Measurements from ENCODE around the gene TMEM43.

TMEM43 gene

GRCh38 chr3:14177580-14178246, 52.9 kb downstream of the TMEM43 start:
- peak overlapping the region; percentile 97 for H3K18ac ChIP-seq (ENCODE audit: low read depth in 1 of 2, low read length in 2 of 2)
- peak overlapping the region; percentile 87 for H3K27ac ChIP-seq (ENCODE audit: low read length, poor library complexity, severe bottlenecking)
- no peak overlapping the region for H2BK15ac ChIP-seq (ENCODE audit: low read depth, poor library complexity, severe bottlenecking)
- peaks cover 17% of the 10 kb centered on the region for H3K79me1 ChIP-seq (replicated peaks; ENCODE audit: low read length, poor library complexity, severe bottlenecking)
- peak overlapping the region; percentile 100 for H3K9ac ChIP-seq (ENCODE audit: low read length)
- H2AFZ ChIP-seq (ENCODE audit: low read depth, low read length), result peak overlapping the region; percentile 75
- peak overlapping the region; percentile 75 for H2BK120ac ChIP-seq (ENCODE audit: low read depth, low read length)
- H3K4ac ChIP-seq (ENCODE audit: low read depth in 1 of 2, low read length in 2 of 2), result peak overlapping the region; percentile 79 to 93
- H2BK5ac ChIP-seq (ENCODE audit: low read depth, low read length, poor library complexity, severe bottlenecking), result peak overlapping the region; percentile 97
- peak overlapping the region; percentile 55 for H3K4me2 ChIP-seq (ENCODE audit: low read length, poor library complexity, severe bottlenecking)
- WGBS, result 7% methylated on average over 10 of the region's 10 CpGs
- H2AK5ac ChIP-seq (ENCODE audit: low read length, severe bottlenecking), result peak overlapping the region; percentile 44
- peaks cover 0 to 29% of the 10 kb centered on the region in 2 experiments for H3K36me3 ChIP-seq (ENCODE audit: control insufficient read depth in 1 of 2, insufficient read depth in 2 of 2, low read depth in 1 of 2, low read length in 2 of 2)
- peak overlapping the region in 1 of 2 experiments; percentile 75 for H3K23ac ChIP-seq (ENCODE audit: low read length in 2 of 2)
- peak overlapping the region in 1 of 2 experiments; percentile 79 for H2BK12ac ChIP-seq (ENCODE audit: low read length in 2 of 2)
- peak overlapping the region; percentile 99 for H4K91ac ChIP-seq (ENCODE audit: low read length)
- peak overlapping the region in 1 of 2 experiments; percentile 90 for H3K14ac ChIP-seq (ENCODE audit: low read length in 2 of 2)
- no peak for DNase-seq
- peak overlapping the region; percentile 86 to 95 for H3K4me3 ChIP-seq (ENCODE audit: insufficient read depth in 1 of 2, low read depth in 1 of 2, low read length in 2 of 2)
- H3K9me3 ChIP-seq (ENCODE audit: control insufficient read depth, low read length), result no peaks in the 10 kb centered on the region
- no peaks in the 10 kb centered on the region for H3K27me3 ChIP-seq (ENCODE audit: control insufficient read depth in 1 of 2, insufficient read depth in 1 of 2, low read length in 2 of 2)
- peak overlapping the region; percentile 87 for H4K8ac ChIP-seq (ENCODE audit: low read length)
- H3K4me1 ChIP-seq (ENCODE audit: control insufficient read depth, insufficient read depth, low read depth, low read length), result peaks cover 7% of the 10 kb centered on the region

- Histone ChIP-seq H3K9ac (ENCODE audit: low read length) (peak within 1 kb of the TSS; percentile 100), H3K4me2 (ENCODE audit: low read length, poor library complexity, severe bottlenecking) (peak within 1 kb of the TSS; percentile 70), H2BK120ac (ENCODE audit: low read depth, low read length) (peak within 1 kb of the TSS; percentile 75), H3K27me3 (ENCODE audit: control insufficient read depth in 1 of 2, insufficient read depth in 1 of 2, low read length in 2 of 2) (no peaks in the 10 kb centered on the region), H2BK15ac (ENCODE audit: low read depth, poor library complexity, severe bottlenecking) (peak within 1 kb of the TSS; percentile 100), H3K79me1 (replicated peaks; ENCODE audit: low read length, poor library complexity, severe bottlenecking) (peaks cover 19% of the 10 kb centered on the region), H3K18ac (ENCODE audit: low read depth in 1 of 2, low read length in 2 of 2) (peak within 1 kb of the TSS; percentile 97), H3K36me3 (ENCODE audit: control insufficient read depth in 1 of 2, insufficient read depth in 2 of 2, low read depth in 1 of 2, low read length in 2 of 2) (peaks cover 0 to 31% of the 10 kb centered on the region in 2 experiments), H2BK12ac (ENCODE audit: low read length in 2 of 2) (peak within 1 kb of the TSS in 1 of 2 experiments; percentile 79), H4K91ac (ENCODE audit: low read length) (peak within 1 kb of the TSS; percentile 99), H2AFZ (ENCODE audit: low read depth, low read length) (peak within 1 kb of the TSS; percentile 75), H3K9me3 (ENCODE audit: control insufficient read depth, low read length) (no peaks in the 10 kb centered on the region), H3K23ac (ENCODE audit: low read length in 2 of 2) (peak within 1 kb of the TSS in 1 of 2 experiments; percentile 75), H3K4me3 (ENCODE audit: insufficient read depth in 1 of 2, low read depth in 1 of 2, low read length in 2 of 2) (peak within 1 kb of the TSS; percentile 86 to 95), H2AK5ac (ENCODE audit: low read length, severe bottlenecking) (peak within 1 kb of the TSS; percentile 44), H3K4me1 (ENCODE audit: control insufficient read depth, insufficient read depth, low read depth, low read length) (peaks cover 7% of the 10 kb centered on the region), H3K4ac (ENCODE audit: low read depth in 1 of 2, low read length in 2 of 2) (peak within 1 kb of the TSS; percentile 79 to 93), H3K14ac (ENCODE audit: low read length in 2 of 2) (peak within 1 kb of the TSS in 1 of 2 experiments; percentile 90), H4K8ac (ENCODE audit: low read length) (peak within 1 kb of the TSS; percentile 97), H3K27ac (ENCODE audit: low read length, poor library complexity, severe bottlenecking) (peak within 1 kb of the TSS; percentile 87), H2BK5ac (ENCODE audit: low read depth, low read length, poor library complexity, severe bottlenecking) (peak within 1 kb of the TSS; percentile 97)
- under 1% methylated on average over 77 of the region's 78 CpGs for WGBS
- DNase-seq, result peak; percentile 99
Measured at GRCh38 chr3:14178247-14179113, 53.6 kb downstream of the TMEM43 start, which contains the start of the genes LSM3 and XPC. TSS of gene LSM3 (plus strand) at chr3:14178817. CDS start at chr3:14178861, 44 bp downstream. TSS of gene XPC (minus strand) at chr3:14178601. CDS start at chr3:14178568, 33 bp downstream.

GRCh38 chr3:14179114-14179465, 54.2 kb downstream of the TMEM43 start:
- DNase-seq, result no peak
- H4K8ac ChIP-seq (ENCODE audit: low read length), result no peak overlapping the region
- H3K23ac ChIP-seq (ENCODE audit: low read length in 2 of 2), result no peak overlapping the region
- H2BK15ac ChIP-seq (ENCODE audit: low read depth, poor library complexity, severe bottlenecking), result no peak overlapping the region
- H3K4me3 ChIP-seq (ENCODE audit: insufficient read depth in 1 of 2, low read depth in 1 of 2, low read length in 2 of 2), result peak overlapping the region in 1 of 2 experiments; percentile 86
- no peak overlapping the region for H2BK12ac ChIP-seq (ENCODE audit: low read length in 2 of 2)
- peaks cover 21% of the 10 kb centered on the region for H3K79me1 ChIP-seq (replicated peaks; ENCODE audit: low read length, poor library complexity, severe bottlenecking)
- peak overlapping the region; percentile 100 for H3K9ac ChIP-seq (ENCODE audit: low read length)
- H3K4me2 ChIP-seq (ENCODE audit: low read length, poor library complexity, severe bottlenecking), result peak overlapping the region; percentile 70
- H2BK120ac ChIP-seq (ENCODE audit: low read depth, low read length), result no peak overlapping the region
- WGBS, result 0% methylated on average over 3 of the region's 3 CpGs
- peak overlapping the region in 1 of 2 experiments; percentile 91 for H3K4ac ChIP-seq (ENCODE audit: low read depth in 1 of 2, low read length in 2 of 2)
- H3K27ac ChIP-seq (ENCODE audit: low read length, poor library complexity, severe bottlenecking), result no peak overlapping the region
- H3K4me1 ChIP-seq (ENCODE audit: control insufficient read depth, insufficient read depth, low read depth, low read length), result peaks cover 7% of the 10 kb centered on the region
- H3K18ac ChIP-seq (ENCODE audit: low read depth in 1 of 2, low read length in 2 of 2), result peak overlapping the region in 1 of 2 experiments; percentile 92
- H3K9me3 ChIP-seq (ENCODE audit: control insufficient read depth, low read length), result no peaks in the 10 kb centered on the region
- H3K14ac ChIP-seq (ENCODE audit: low read length in 2 of 2), result no peak overlapping the region
- peak overlapping the region; percentile 67 for H2AFZ ChIP-seq (ENCODE audit: low read depth, low read length)
- H2BK5ac ChIP-seq (ENCODE audit: low read depth, low read length, poor library complexity, severe bottlenecking), result no peak overlapping the region
- no peak overlapping the region for H4K91ac ChIP-seq (ENCODE audit: low read length)
- peaks cover 2 to 35% of the 10 kb centered on the region in 2 experiments for H3K36me3 ChIP-seq (ENCODE audit: control insufficient read depth in 1 of 2, insufficient read depth in 2 of 2, low read depth in 1 of 2, low read length in 2 of 2)
- no peaks in the 10 kb centered on the region for H3K27me3 ChIP-seq (ENCODE audit: control insufficient read depth in 1 of 2, insufficient read depth in 1 of 2, low read length in 2 of 2)
- H2AK5ac ChIP-seq (ENCODE audit: low read length, severe bottlenecking), result no peak overlapping the region

- no peaks in the 10 kb centered on the region for H3K27me3 ChIP-seq (ENCODE audit: control insufficient read depth in 1 of 2, insufficient read depth in 1 of 2, low read length in 2 of 2)
- no peak overlapping the region for H4K8ac ChIP-seq (ENCODE audit: low read length)
- H2BK5ac ChIP-seq (ENCODE audit: low read depth, low read length, poor library complexity, severe bottlenecking), result no peak overlapping the region
- H2AFZ ChIP-seq (ENCODE audit: low read depth, low read length), result no peak overlapping the region
- H2BK120ac ChIP-seq (ENCODE audit: low read depth, low read length), result no peak overlapping the region
- peak overlapping the region in 1 of 2 experiments; percentile 86 for H3K4me3 ChIP-seq (ENCODE audit: insufficient read depth in 1 of 2, low read depth in 1 of 2, low read length in 2 of 2)
- no peak overlapping the region for H3K18ac ChIP-seq (ENCODE audit: low read depth in 1 of 2, low read length in 2 of 2)
- peaks cover 7% of the 10 kb centered on the region for H3K4me1 ChIP-seq (ENCODE audit: control insufficient read depth, insufficient read depth, low read depth, low read length)
- no peaks in the 10 kb centered on the region for H3K9me3 ChIP-seq (ENCODE audit: control insufficient read depth, low read length)
- peak overlapping the region; percentile 100 for H3K9ac ChIP-seq (ENCODE audit: low read length)
- no peak overlapping the region for H2BK15ac ChIP-seq (ENCODE audit: low read depth, poor library complexity, severe bottlenecking)
- no peak for DNase-seq
- H3K27ac ChIP-seq (ENCODE audit: low read length, poor library complexity, severe bottlenecking), result no peak overlapping the region
- H4K91ac ChIP-seq (ENCODE audit: low read length), result no peak overlapping the region
- no peak overlapping the region for H3K14ac ChIP-seq (ENCODE audit: low read length in 2 of 2)
- H2BK12ac ChIP-seq (ENCODE audit: low read length in 2 of 2), result no peak overlapping the region
- no peak overlapping the region for H3K4me2 ChIP-seq (ENCODE audit: low read length, poor library complexity, severe bottlenecking)
- no peak overlapping the region for H2AK5ac ChIP-seq (ENCODE audit: low read length, severe bottlenecking)
- peaks cover 4 to 36% of the 10 kb centered on the region in 2 experiments for H3K36me3 ChIP-seq (ENCODE audit: control insufficient read depth in 1 of 2, insufficient read depth in 2 of 2, low read depth in 1 of 2, low read length in 2 of 2)
- 92% methylated on average over 1 of the region's 1 CpG for WGBS
- H3K4ac ChIP-seq (ENCODE audit: low read depth in 1 of 2, low read length in 2 of 2), result no peak overlapping the region
- peaks cover 20% of the 10 kb centered on the region for H3K79me1 ChIP-seq (replicated peaks; ENCODE audit: low read length, poor library complexity, severe bottlenecking)
- H3K23ac ChIP-seq (ENCODE audit: low read length in 2 of 2), result no peak overlapping the region
Measured at GRCh38 chr3:14179795-14180194, 54.9 kb downstream of the TMEM43 start.
